Measurements from ENCODE around the gene SIGMAR1.

The SIGMAR1 gene

GRCh38 chr9:34669809-34670562 is 32.4 kb upstream of the SIGMAR1 start:
- no peak for TF ChIP-seq MAX (IDR thresholded peaks at IDR 0.05; ENCODE audit: low read depth, low read length)
- no peak for TF ChIP-seq POLR2A (IDR thresholded peaks at IDR 0.05; ENCODE audit: extremely low read depth, insufficient read length)
- TF ChIP-seq MYC (IDR thresholded peaks at IDR 0.05; ENCODE audit: low read depth, low read length), result no peak
- H3K4me3 ChIP-seq (ENCODE audit: low read depth, low read length), result no peak overlapping the region
- DNase-seq (ENCODE audit: low read depth), result no peak

GRCh38 chr9:34665381-34666250 is 28.0 kb upstream of the SIGMAR1 start:
- TF ChIP-seq POLR2A (IDR thresholded peaks at IDR 0.05; ENCODE audit: extremely low read depth, insufficient read length) (peak; percentile 74), MAX (IDR thresholded peaks at IDR 0.05; ENCODE audit: low read depth, low read length) (no peak)
- H3K4me3 ChIP-seq (ENCODE audit: low read depth, low read length), result peak overlapping the region; percentile 60
- peak; percentile 95 for DNase-seq (ENCODE audit: low read depth)

- TF ChIP-seq POLR2A (IDR thresholded peaks at IDR 0.05; ENCODE audit: extremely low read depth, insufficient read length) (no peak), MAX (IDR thresholded peaks at IDR 0.05; ENCODE audit: low read depth, low read length) (peak; percentile 42; the same call in 1 of the 2 replicates), CTCF (IDR thresholded peaks at IDR 0.05; ENCODE audit: low read depth, low read length) (no peak), MYC (IDR thresholded peaks at IDR 0.05; ENCODE audit: low read depth, low read length) (0 out of 2 replicates have a peak, but pooled peaks have one; percentile 18)
- no peak for DNase-seq (ENCODE audit: low read depth)
- peak overlapping the region; percentile 46 for H3K4me3 ChIP-seq (ENCODE audit: low read depth, low read length)
Measured at GRCh38 chr9:34665067-34665380, 27.4 kb upstream of the SIGMAR1 start.

GRCh38 chr9:34664281-34665066 is 26.9 kb upstream of the SIGMAR1 start:
- peak; percentile 91 for DNase-seq (ENCODE audit: low read depth)
- H3K4me3 ChIP-seq (ENCODE audit: low read depth, low read length), result peak overlapping the region; percentile 46
- TF ChIP-seq CTCF (IDR thresholded peaks at IDR 0.05; ENCODE audit: low read depth, low read length) (peak; percentile 100), POLR2A (IDR thresholded peaks at IDR 0.05; ENCODE audit: extremely low read depth, insufficient read length) (no peak), MYC (IDR thresholded peaks at IDR 0.05; ENCODE audit: low read depth, low read length) (peak; percentile 33; the same call in 1 of the 2 replicates)

- no peak overlapping the region for H3K4me3 ChIP-seq (ENCODE audit: low read depth, low read length)
- no peak for TF ChIP-seq MAX (IDR thresholded peaks at IDR 0.05; ENCODE audit: low read depth, low read length)
- no peak for TF ChIP-seq CTCF (IDR thresholded peaks at IDR 0.05; ENCODE audit: low read depth, low read length)
- TF ChIP-seq POLR2A (IDR thresholded peaks at IDR 0.05; ENCODE audit: extremely low read depth, insufficient read length), result no peak
- no peak for TF ChIP-seq MYC (IDR thresholded peaks at IDR 0.05; ENCODE audit: low read depth, low read length)
- DNase-seq (ENCODE audit: low read depth), result no peak
Measured at GRCh38 chr9:34663303-34663605, 25.7 kb upstream of the SIGMAR1 start.

GRCh38 chr9:34662526-34663302 is 25.1 kb upstream of the SIGMAR1 start, which contains the start of gene CCL27:
TSS of gene CCL27 (minus strand) at chr9:34662657. CDS start at chr9:34662633, 24 bp downstream.
- TF ChIP-seq CTCF (IDR thresholded peaks at IDR 0.05; ENCODE audit: low read depth, low read length), result no peak
- TF ChIP-seq MAX (IDR thresholded peaks at IDR 0.05; ENCODE audit: low read depth, low read length), result no peak
- no peak for TF ChIP-seq POLR2A (IDR thresholded peaks at IDR 0.05; ENCODE audit: extremely low read depth, insufficient read length)
- TF ChIP-seq MYC (IDR thresholded peaks at IDR 0.05; ENCODE audit: low read depth, low read length), result no peak
- DNase-seq (ENCODE audit: low read depth), result no peak
- no peak within 1 kb of the TSS for H3K4me3 ChIP-seq (ENCODE audit: low read depth, low read length)
